ENCODE data around the gene PSAT1.
A peak's percentile ranks its signal among the peaks of the same experiment; 100 is the strongest.

Gene PSAT1

DNA sequence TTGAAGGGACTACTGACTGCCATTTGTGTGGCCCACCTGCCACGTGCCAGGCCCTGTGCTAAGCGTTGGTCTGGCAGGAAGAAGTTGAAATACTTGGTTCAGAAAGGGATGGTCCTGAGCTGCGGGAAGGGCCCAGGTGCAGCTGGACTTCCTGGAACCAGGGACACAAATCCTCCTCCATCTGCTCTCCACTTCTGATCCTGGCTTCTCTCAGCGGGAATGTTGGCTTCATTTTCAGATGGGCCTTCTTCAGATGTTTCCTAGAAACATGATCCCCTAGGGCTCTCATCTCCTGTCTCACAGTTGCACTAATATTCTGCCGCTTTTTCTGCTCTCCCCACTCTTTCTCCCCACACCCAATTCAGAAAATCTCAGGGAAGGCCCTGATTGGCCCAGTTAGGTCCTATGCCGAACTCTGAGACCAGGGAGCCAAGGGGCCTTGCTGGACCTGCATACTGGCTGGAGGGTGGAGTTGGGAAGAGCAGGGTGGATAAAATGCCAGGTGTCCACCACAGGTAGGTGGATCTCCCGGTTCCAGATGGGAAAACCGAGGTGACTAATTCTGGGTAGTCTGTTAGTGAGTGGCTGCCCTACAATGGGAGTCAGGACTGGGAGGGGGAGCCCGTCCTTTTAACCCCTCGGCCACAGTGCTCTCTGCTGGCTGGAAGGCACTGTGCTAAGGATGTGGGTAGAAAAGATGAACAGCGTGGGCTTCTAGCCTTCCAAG, 19.4 kb downstream of the PSAT1 start:
- DNase-seq (ENCODE audit: low read depth, low spot score) = no peak

DNA sequence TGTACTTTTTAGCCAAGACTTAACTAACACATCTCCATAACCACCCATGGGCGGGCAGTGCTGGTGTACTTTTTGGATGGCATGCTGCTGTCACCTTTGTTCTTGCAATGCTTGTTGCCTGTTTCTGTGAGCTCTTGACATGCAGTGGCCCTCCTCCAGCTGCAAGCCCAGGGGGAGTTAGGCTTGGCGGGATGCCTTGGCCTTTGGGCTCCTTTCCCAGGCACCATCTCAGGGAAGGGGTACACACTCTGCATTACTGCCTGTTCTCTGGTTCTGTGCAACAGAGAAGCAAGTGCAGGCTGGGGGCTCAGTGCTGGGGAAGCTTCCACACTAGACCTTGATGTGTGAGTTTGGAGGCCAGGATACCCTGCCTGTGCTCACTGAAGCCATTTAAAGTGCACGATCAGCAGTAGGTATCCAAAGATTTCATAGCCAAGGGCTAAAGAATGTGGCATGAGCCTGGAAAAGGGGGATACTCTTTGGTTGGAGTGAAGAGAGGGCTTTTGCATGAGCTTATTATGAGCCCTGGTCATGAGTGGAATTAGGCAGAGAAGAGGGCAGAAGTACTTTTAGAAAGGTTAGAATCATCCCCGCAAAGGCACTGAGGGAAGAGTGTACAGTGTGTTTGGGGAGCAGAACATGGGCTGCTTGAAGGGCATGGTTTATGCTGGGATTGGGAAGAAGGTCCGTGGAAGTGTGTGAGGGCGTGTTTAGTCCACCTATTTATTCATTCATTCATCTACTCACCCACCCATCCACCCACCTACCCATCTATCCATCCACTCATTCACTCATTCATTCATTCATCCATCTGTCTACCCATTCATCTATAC, 22.5 kb downstream of the PSAT1 start:
- DNase-seq (ENCODE audit: low read depth, low spot score) = no peak

DNA sequence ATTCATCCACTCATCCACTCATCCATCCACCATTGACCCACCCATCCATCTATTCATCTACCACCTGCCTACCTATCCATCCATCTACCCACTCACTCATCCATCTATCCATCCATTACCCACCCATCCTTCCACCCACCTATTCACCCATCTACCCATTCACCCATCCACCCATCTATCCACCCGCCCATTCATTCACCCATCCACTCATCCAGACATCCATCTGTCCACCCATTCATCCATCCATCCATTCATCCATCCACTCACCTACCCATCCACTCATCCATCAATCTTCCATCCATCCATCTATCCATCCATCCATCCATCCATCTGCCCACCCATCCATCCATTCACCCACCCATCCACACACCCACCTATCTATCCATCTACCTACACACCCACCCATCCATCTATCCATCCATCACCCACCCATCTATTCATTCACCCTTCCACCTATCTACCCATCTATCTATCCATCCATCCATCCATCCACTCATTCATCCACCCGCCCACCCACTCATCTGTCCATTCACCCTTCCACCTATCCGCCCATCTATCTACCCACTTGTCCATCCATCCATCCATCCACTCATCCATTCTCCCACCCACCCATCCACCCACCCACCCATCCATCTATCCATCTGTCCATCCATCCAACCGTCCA, 23.2 kb downstream of the PSAT1 start:
- DNase-seq (ENCODE audit: low read depth, low spot score) = no peak

DNA sequence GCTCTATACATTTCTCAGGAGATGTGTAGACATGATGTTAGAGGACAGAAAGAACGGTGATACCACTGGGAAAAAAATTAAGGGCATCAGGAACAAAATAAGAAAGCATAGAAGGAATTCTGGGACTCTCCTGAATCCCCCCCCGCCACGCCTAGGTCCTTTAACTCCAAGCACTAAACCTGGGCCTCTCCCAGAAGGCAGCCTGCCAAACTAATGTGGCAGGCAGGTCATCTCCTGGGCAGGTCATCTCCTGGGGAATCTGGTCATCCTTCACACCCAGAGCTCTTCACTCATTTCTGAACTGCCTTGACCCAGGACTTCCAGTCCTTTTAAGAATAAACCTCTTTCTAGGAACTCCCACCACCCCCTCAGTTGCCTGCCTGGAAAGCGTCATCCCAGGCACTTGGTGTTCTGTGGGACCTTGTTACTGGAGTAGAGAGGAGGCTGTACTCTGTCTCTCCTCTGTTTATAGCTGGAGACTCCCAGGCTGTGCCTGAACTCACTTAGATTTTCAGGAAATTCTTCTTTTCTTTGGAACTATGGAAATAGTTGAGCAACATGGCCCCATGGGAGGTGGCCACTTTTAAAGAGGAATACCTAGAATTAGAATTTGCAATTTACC, 24.1 kb downstream of the PSAT1 start:
- no peak for DNase-seq (ENCODE audit: low read depth, low spot score)

DNA sequence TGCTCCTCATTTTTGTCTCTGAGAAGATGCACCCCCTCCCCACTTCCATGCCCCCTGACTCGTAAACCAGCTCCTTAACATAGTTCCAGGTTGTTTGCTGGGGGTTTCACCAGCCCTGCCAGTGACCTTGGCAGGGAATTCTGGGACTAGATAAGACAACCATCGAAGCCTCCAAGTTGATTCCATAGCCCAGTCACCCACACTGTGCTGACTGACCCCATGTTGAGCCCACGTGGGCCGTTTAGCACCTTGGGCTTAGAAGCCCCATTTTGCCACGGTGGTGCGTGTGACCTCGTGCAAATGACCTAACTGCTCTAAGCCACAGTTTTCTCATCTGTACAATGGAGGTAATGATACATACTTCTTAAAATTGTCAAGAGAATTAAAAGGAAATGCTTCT, 24.6 kb downstream of the PSAT1 start:
- no peak for DNase-seq (ENCODE audit: low read depth, low spot score)

DNA sequence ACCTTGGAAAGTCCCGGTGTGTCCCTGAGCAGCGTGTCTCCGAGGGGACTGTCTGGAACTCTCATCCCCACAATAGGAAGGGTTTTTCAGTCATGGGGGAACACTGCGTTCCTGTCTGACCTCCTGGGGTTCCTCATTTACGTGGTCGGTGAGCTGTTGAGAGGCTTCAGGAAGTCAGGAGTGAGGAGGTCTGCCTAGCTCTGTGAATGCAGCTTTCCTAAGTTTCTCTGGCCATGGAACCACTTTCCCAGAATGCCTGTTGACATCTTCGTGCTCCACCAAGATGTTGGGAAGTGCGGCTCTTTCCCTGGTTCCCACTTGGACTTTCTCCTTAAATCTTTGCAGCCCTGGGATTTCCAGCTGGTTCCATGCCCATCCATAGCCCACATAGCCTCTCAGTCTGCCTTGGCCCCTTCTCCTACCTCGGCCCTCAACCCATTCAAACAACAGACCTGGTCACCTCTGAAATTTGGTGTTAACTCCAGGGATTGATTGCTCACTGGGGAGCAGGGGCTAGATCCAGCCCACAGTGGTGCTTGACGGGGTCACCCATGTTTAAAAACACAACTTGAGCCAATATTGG, 27.2 kb downstream of the PSAT1 start:
- DNase-seq (ENCODE audit: low read depth, low spot score) = no peak

DNA sequence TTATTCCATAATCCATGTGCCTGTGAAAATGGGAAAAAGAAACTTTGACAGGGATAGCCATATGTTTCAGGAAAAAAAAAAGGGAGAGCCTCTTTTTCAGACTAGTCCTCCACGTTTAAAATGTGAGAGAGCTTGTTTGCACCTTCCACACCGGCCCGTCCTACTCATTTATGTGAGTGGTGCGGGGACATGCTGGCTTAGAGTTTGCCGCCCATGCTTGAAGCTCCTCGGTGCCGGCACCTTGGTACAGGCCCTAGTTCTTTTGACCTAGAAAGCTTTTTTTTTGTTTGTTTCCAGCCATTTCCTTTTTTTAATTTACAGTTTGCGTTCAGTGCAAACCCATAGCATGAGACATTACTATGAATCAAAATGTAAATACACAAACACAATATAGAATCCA, 27.8 kb downstream of the PSAT1 start:
- DNase-seq (ENCODE audit: low read depth, low spot score) = no peak

DNA sequence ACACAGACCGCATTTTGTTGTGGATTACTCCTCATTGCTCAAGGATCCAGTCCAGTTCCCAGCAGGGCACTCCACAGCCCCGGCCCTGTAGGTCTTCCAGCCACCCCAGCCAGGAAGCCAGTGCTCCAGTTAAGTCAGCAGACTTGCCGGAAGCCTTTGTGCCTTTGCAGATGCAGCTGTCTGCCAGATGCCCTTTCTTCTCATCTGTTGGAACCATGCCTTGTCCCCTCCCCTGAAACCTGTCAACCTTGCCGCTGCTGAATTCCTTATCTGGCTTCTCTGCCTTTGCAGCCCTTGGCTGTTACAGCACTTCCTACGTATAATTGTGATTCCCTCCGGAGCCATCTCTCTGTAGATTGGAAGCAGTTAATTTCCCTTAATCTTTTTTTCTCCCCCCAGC, 28.4 kb downstream of the PSAT1 start:
- DNase-seq (ENCODE audit: low read depth, low spot score) = peak; percentile 7

DNA sequence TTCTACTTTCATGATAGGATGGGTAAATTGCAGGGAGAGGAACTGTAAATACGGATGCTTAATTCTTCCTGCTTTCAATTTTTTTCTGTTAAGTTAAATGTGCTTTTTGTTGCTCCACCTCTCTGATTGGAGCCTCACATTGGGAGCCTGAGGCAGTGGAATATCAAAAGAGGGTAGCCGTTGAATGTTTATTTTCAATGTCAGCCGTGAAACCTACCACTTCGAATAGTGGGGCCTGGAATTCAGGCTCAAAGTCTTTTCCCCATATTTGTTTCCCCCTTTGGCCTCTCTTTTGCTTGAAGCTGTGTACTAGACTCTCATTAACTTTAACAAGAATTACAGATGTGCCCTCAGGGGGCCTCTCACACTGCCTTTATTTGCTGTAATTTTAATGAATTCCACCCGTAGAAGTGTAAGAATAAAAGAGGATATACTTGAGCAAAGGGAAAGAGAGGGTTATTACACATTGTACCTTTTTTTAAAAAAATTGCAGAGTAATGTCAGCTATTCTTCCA, 29.0 kb downstream of the PSAT1 start:
- DNase-seq (ENCODE audit: low read depth, low spot score) = no peak

DNA sequence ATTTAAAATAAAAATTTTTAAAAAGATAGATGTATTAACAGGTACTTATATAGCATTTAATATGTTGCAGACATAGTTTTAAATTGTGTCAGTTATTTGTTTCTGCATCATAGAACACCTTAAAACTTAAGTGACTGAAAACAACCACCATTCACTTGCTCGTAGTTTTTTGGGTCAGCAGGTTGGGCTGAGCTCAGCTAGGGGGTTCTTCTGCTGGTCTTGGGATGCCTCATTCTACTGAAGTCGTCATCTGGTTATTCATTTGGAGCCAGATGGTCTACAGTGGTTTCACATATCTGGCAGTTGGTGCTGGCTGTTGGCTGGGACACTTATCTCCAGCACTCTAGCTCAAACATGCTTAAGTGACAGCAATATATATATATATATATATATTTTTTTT, 29.6 kb downstream of the PSAT1 start:
- DNase-seq (ENCODE audit: low read depth, low spot score) = no peak

DNA sequence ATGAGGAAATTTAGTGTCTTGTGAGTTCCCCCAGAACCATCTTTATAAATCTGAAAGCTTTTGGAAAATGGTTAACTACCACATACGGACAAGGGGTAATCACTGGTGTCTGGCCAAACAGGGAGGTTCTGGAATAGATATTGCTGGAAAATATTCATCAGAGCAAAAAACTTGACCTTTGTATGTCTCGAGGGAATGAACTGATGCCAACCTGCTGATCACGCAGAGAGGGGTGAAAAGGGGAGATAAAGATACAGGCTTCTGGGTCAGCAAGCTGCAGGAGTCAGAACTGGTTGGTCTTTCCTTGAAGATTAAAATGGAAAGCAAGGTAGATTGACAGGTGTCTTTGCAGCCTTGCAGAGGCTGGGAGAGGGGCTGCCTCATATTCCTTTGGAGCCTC, 35.5 kb downstream of the PSAT1 start:
- DNase-seq (ENCODE audit: low read depth, low spot score) = no peak

DNA sequence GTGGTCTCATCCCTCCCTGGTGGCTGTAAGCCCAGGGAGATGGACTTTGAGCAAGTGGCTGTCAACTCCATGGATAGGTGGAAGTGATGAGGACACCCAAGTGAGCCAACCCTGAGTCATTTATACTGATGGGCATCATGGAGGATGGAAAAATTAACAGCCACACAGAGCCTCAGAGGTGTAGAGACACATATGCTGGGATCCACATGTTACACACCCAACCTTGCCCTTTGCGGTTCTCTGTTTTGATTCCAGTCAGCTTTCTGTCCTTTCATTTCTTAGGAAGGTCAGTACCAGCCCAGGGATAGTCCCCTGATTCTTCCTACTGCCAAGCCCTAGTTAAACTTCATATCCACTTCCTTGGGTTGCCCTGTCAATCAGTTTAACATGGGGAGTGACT, 51.9 kb downstream of the PSAT1 start:
- no peak for DNase-seq (ENCODE audit: low read depth, low spot score)

DNA sequence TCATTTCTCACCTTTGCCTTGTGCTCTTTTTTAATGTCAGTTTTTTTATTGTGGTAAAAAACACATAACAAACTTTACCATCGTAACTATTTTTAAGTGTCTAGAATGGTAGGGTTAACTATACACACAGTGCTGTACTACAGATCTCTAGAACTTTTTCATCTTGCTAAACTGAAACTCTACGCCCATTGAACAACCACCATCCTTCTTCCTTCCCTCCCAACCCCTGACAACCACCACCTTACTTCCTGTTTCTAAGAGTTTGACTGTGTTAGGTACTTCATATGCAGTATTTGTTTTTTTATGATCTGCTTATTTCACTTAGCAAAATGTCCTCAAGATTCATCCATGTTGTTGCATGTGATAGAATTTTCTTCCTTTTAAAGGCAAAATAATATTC, 54.9 kb downstream of the PSAT1 start:
- no peak for DNase-seq (ENCODE audit: low read depth, low spot score)

DNA sequence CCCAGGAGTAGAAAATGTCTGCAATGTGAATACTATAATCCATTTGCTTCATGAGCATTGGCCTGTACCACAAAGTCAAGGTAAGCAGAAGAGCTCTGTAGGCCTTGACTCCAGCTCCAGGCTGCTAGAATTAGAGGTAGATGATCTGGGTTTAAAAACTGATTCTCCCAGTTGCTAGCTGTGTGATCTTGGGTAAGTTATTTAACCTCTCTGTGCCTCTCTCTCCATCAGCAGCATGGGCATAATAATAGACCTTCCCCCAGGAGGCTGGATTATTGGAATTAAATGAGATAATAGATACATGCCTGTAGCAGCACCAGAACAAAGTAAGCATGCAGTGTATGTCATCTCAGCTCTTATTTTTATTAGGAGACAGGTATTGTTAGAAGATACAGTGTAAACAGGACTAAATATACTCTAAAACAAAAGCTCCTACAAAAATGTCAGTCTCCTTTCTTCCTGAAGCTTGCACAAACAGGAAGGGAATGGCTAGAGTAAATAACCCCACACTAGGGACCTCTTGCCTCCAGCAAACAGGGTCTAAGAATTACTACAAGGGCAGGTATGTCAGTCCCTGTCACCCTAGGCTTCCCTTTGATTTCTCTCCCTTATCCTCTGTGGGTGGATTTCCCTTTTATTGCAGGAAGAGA, 57.5 kb downstream of the PSAT1 start:
- DNase-seq (ENCODE audit: low read depth, low spot score) = no peak

DNA sequence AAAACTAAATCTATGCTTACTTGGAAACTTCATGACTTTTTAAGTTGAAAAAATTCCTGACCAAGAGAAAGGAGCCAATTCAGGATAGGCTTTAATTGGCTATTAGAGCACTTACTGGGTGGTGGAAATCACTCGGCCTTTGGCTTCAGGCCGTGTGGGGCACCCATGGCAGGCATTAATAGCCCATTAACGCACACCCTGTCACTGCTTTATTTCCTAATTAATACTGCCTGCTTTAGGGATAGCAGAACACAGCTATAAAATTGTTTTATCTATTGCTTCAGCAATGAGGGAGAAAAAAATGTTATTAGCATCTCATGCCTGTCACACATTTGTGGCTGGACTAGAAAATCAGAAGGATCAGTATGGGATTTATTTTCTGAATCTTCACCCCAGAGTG, 58.1 kb downstream of the PSAT1 start:
- no peak for DNase-seq (ENCODE audit: low read depth, low spot score)

DNA sequence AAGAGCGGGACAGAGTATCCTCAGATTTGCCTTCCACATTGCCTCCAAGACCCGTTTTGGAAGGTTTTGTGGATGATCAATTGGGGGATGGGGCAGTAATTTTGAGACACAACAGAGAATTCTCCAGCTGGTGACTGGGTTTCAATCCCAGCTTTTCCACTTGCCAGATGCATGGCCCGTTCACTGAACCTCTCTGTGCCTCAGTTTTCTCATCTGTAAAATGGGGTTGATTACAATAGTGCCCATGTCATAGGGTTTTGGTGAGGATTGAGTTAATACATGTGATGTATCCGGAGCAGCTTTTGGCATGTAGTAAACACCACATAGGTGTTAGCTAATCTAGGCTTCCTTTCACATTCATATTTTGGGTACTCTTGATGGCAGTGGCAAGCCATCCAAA, 59.7 kb downstream of the PSAT1 start:
- no peak for DNase-seq (ENCODE audit: low read depth, low spot score)

DNA sequence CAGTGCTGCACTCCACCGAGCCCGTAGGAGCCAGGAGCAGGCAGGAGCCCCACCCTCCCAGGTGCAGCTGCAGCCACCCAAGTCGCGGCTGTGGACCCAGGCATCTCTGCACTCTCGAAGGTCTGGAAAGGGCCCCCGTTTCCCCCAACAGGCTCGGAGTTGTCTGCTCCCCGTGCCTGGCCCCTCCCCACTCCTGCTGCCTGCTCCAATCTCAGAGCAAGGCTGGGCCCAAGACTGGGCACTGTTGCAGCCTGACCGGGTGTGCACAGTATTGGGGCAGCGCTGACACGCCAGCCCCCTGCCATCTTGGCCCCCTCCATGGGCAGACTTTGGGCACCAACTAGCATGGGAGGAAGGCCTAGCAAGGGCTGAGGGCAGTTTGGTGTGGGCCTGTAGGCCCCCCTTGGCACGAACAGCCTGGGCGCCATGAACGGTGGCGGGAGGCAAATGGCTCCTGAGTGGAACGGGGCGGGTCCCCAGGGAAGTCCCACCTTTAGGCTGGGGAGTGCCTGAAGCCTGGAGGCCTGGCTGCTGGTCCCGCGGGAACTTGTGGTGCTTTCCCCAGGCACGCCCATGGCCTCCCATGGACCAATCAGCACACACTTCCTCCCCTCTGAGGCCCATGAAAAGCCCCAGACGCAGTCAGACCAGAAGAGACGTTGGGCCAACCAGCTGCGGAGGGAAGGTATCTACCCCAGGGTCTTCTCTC, 60.4 kb downstream of the PSAT1 start:
- no peak for DNase-seq (ENCODE audit: low read depth, low spot score)

DNA sequence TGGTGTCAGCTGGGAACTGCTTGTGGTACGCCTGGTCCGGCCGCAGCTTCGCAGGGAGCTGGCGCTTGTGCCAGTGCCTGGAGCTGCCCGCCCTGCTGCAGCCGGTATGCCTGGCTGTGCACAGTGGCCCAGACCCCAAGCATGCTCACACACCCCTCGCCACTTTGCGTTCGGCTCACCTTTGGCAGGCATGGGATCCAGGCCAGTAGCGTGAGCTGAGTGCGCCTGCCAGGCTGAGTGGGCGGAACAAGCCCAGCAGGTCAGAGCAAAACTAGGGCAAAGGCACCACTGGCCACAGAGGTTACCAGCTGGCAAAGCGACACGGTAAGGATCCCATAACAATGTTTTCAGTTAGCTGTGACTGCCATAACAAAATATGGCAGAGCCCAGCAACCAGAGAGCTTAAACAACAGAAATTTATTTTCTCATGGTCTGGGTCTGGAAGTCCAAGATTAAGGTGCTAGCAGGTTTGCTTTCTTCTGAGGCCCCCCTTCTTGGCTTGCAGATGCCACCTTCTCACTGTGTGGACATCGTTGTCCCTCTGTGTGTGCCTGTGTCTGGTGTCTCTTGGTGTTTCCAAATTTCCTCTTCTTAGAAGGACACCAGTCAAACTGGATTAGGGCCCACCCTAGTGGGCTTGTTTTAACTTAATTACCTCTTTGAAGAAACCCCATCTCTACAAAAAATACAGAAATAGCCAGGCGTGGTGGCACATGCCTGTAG, 61.6 kb downstream of the PSAT1 start:
- DNase-seq (ENCODE audit: low read depth, low spot score) = no peak

DNA sequence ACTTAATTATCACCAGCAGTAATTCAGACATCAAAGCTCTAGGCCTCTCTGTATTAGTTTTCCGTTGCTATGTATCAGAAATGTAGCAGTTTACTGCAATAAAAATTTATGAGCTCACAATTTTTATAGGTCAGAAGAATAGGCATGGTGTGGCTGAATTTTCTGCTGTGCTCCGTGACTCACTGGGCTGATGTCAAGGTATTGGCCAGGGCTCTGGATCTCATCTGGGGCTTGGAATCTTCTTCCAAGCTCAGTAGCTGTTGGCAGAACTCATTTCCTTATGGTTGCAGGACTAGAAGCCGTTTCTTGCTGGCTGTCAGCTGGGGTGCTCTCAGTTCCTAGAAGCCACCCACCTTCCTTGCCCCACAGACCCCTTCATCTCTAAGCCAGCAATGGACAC, 66.3 kb downstream of the PSAT1 start:
- no peak for DNase-seq (ENCODE audit: low read depth, low spot score)
